K562 (cell line): Measurements from ENCODE around the gene SCUBE1. TPM values are rescaled to one million over a fixed set of nuclear protein-coding genes. Genes with fewer than 3 reads are reported as not detected.

Experiments
- ATAC-seq: fragments of 200-7000 bp; cut with Tn5 transposase; 3 replicates; pipeline ENCODE4 v1.9.1; 2020; ENCODE audit warnings: moderate library complexity
- BruUV-seq: library from RNA; stranded (reverse); fragments of 400-500 nt; replicated peaks from 2 replicates; lab custom pipeline; 2021; lab: Mats Ljungman, UMichigan
- CTCF ChIA-PET: fragments of 300-600 bp; formaldehyde crosslinking; extraction: SDS; loops from one replicate; lab custom pipeline; 2021; ENCODE audit warnings: low intra/inter-chr PET ratio; lab: Yijun Ruan, JAX
- POLR2A ChIA-PET: fragments of 300-600, 350-650 bp; sonication (Branson Sonifier 250); formaldehyde crosslinking; extraction: SDS; loops from one replicate; lab custom pipeline; 2021; ENCODE audit warnings: antibody characterized with exemption, inconsistent platforms; lab: Yijun Ruan, JAX
- DNase-seq, 4 experiments: peaks; one replicate each; pipeline versions ENCODE4 v3.0.0 to v3.0.0-alpha.2; 2011 to 2018; ENCODE audit warnings: low spot score in 3 of 4, mixed read lengths in 3 of 4; ENCODE audit errors: extremely low read depth in 1 of 4
- FAIRE-seq: peaks from 2 replicates; lab custom pipeline; 2011; peaks lifted over from hg19 to GRCh38; lab: Jason Lieb, UNC
- H2AFZ ChIP-seq: 2 replicates; pipeline ENCODE4 v1.6.0; 2011; ENCODE audit warnings: low read depth, low read length, control low read depth, inconsistent platforms
- H3K27ac ChIP-seq: fragments of 200-600 bp; 3 replicates; pipeline ENCODE4 v1.8.0; 2011; ENCODE audit warnings: low read depth, mild to moderate bottlenecking, control low read depth, inconsistent platforms, low read length, moderate library complexity, mixed read lengths; ENCODE audit errors: extremely low read depth
- H3K27me3 ChIP-seq, 2 experiments: fragments of 300-600 bp in 1 of 2; 2 replicates in 1 of 2; 3 replicates in 1 of 2; pipeline versions ENCODE4 v1.6.0 to v1.8.0; 2011; ENCODE audit warnings: inconsistent platforms in 2 of 2, low read length in 2 of 2, mild to moderate bottlenecking in 1 of 2, mixed read lengths in 1 of 2, moderate library complexity in 1 of 2; ENCODE audit not compliant: control insufficient read depth in 2 of 2, insufficient read depth in 2 of 2
- H3K36me3 ChIP-seq: fragments of 300-600 bp; 3 replicates; pipeline ENCODE4 v1.8.0; 2011; ENCODE audit warnings: mild to moderate bottlenecking, low read length, inconsistent platforms; ENCODE audit not compliant: control insufficient read depth, insufficient read depth
- H3K4me1 ChIP-seq, 2 experiments: fragments of 200-600 bp in 1 of 2; replicated peaks in 1 of 2; 2 replicates in 1 of 2; 3 replicates in 1 of 2; pipeline versions ENCODE4 v1.5.1 to v1.8.0; 2011; ENCODE audit warnings: inconsistent platforms in 2 of 2, low read length in 2 of 2, mild to moderate bottlenecking in 1 of 2, mixed read lengths in 1 of 2, moderate library complexity in 1 of 2; ENCODE audit not compliant: control insufficient read depth in 2 of 2, insufficient read depth in 2 of 2
- H3K4me2 ChIP-seq: 2 replicates; pipeline ENCODE4 v1.6.1; 2011; ENCODE audit warnings: low read length, control low read depth, inconsistent platforms, mixed read lengths; ENCODE audit not compliant: insufficient read depth
- H3K4me3 ChIP-seq: fragments of 200-600 bp; sonication (generic), shearing (Covaris generic); 2 replicates; pipeline ENCODE4 v1.5.1; 2016; ENCODE audit warnings: control low read depth, inconsistent platforms
- H3K79me2 ChIP-seq: fragments of 200-600 bp; 3 replicates; pipeline ENCODE4 v1.8.0; 2011; ENCODE audit warnings: low read length, inconsistent platforms; ENCODE audit not compliant: control insufficient read depth, insufficient read depth
- H3K9ac ChIP-seq, 2 experiments: 2 replicates each; pipeline versions ENCODE4 v1.6.0 to v1.6.1; 2011; ENCODE audit warnings: low read depth in 2 of 2, low read length in 2 of 2, control low read depth in 1 of 2, inconsistent platforms in 1 of 2, mild to moderate bottlenecking in 1 of 2, mixed read lengths in 1 of 2; ENCODE audit not compliant: insufficient read depth in 1 of 2
- H3K9me1 ChIP-seq: one replicate; pipeline ENCODE4 v1.6.0; 2011; ENCODE audit warnings: inconsistent platforms, mild to moderate bottlenecking, low read length, moderate library complexity; ENCODE audit not compliant: control insufficient read depth, insufficient read depth
- H3K9me3 ChIP-seq: replicated peaks from 2 replicates; pipeline ENCODE4 v1.5.1; 2011; ENCODE audit warnings: low read depth, low read length, inconsistent platforms; ENCODE audit not compliant: control insufficient read depth, insufficient read depth
- H4K20me1 ChIP-seq: replicated peaks from 2 replicates; pipeline ENCODE4 v1.6.1; 2011; ENCODE audit warnings: low read length, inconsistent platforms, mixed read lengths; ENCODE audit not compliant: control insufficient read depth, insufficient read depth
- EZH2 ChIP-seq: IDR thresholded peaks from 2 replicates; pipeline ENCODE4 v1.6.1; 2012; ENCODE audit warnings: low read depth, mild to moderate bottlenecking, inconsistent platforms, low read length, borderline replicate concordance
- NCOR1 ChIP-seq: fragments of 450-650 bp; IDR thresholded peaks from 2 replicates; pipeline ENCODE4 v1.6.1; 2016; ENCODE audit warnings: mild to moderate bottlenecking, moderate library complexity
- ZNF239 ChIP-seq: fragments of 250-450 bp; sonication (Bioruptor Pico); IDR thresholded peaks from 2 replicates; pipeline ENCODE4 v1.4.0; 2020; ENCODE audit warnings: mild to moderate bottlenecking
- ZNF311 ChIP-seq: fragments of 250-450 bp; sonication (Bioruptor Pico); IDR thresholded peaks from 2 replicates; pipeline ENCODE4 v1.4.0; 2020; ENCODE audit warnings: mild to moderate bottlenecking, moderate library complexity
- ZNF583 ChIP-seq: fragments of 250-450 bp; sonication (Bioruptor Pico); IDR thresholded peaks from 2 replicates; pipeline ENCODE4 v1.4.0; 2020
- ZZZ3 ChIP-seq: fragments of 450-650 bp; IDR thresholded peaks from 2 replicates; pipeline ENCODE4 v1.6.1; 2016; ENCODE audit warnings: antibody characterized with exemption, mild to moderate bottlenecking, moderate library complexity
- WGBS: fragments of 100-300 bp; shearing (Covaris generic); methylation state at CpG from one replicate; pipeline ENCODE4 v1.1.6; 2016; ENCODE audit warnings: low coverage, mixed read lengths; ENCODE audit not compliant: insufficient coverage; ENCODE audit errors: missing lambda C conversion rate; 5-methylcytosine and 5-hydroxymethylcytosine counted together
- in situ Hi-C: fragments of 300-500 bp; cut with MboI; formaldehyde crosslinking; loops from 4 replicates; pipeline ENCODE4 v1.15.0; 2018; ENCODE audit warnings: inconsistent platforms, mixed read lengths
- intact Hi-C: fragments of 100-400 bp; cut with micrococcal nuclease; formaldehyde crosslinking; loops from 2 replicates; pipeline ENCODE4 v1.14.2; 2022
- polyA plus RNA-seq, 8 experiments: library from polyadenylated mRNA; depleted of rRNA in 4 of 8; stranded (reverse) in 5 of 8; unstranded in 3 of 8; fragments of >200 nt; fragmentation: Nextera tagmentation in 2 of 8; fragmentation: Illumina TruSeq in 1 of 8; extraction: Ambion mirVana in 2 of 8; extraction: Trizol in 1 of 8; gene quantifications; 2 replicates each; pipeline versions ENCODE4 v1.2.1 to v1.2.3, GENCODE V29; 2011 to 2014; ENCODE audit warnings: inconsistent platforms in 1 of 8, missing spikeins in 1 of 8
- total RNA-seq, 7 experiments: library from RNA; depleted of rRNA in 6 of 7; stranded (reverse); fragments of >200 nt in 6 of 7; fragmentation: Illumina TruSeq in 2 of 7; extraction: Trizol in 2 of 7; gene quantifications; 2 replicates each; pipeline versions ENCODE4 v1.2.1 to v1.2.3, GENCODE V29; 2011 to 2021; ENCODE audit warnings: low replicate concordance in 1 of 7
- TF ChIP-seq, protein P1 (sequence below): fragments of 250-450 bp; sonication (Bioruptor Pico); IDR thresholded peaks from 2 replicates; pipeline ENCODE4 v1.9.0; 2021; ENCODE audit warnings: mild to moderate bottlenecking
- TF ChIP-seq, protein P2 (sequence below), 3 experiments: fragments of 200-800 bp in 1 of 3; sonication (Bioruptor generic) in 1 of 3; sonication (generic) in 1 of 3; formaldehyde crosslinking in 1 of 3; IDR thresholded peaks; 2 replicates each; pipeline versions ENCODE4 v1.6.1 to v1.8.0; 2016 to 2022; ENCODE audit warnings: mild to moderate bottlenecking in 2 of 3, missing compliant biosample characterization in 2 of 3, missing genetic modification characterization in 2 of 3, missing genetic modification reagents in 1 of 3
- TF ChIP-seq, protein P3 (sequence below): sonication (generic); formaldehyde crosslinking; IDR thresholded peaks from 2 replicates; pipeline ENCODE4 v1.8.0; 2022; ENCODE audit warnings: mild to moderate bottlenecking, missing genetic modification reagents

SCUBE1 gene
- total and polyA plus RNA-seq, 9 of the 15 experiments (the other 6 are each of a cell fraction or from before 2014, with no cell fraction given) = 0.03 to 0.47 (median 0.29) TPM; not detected in 6

DNA sequence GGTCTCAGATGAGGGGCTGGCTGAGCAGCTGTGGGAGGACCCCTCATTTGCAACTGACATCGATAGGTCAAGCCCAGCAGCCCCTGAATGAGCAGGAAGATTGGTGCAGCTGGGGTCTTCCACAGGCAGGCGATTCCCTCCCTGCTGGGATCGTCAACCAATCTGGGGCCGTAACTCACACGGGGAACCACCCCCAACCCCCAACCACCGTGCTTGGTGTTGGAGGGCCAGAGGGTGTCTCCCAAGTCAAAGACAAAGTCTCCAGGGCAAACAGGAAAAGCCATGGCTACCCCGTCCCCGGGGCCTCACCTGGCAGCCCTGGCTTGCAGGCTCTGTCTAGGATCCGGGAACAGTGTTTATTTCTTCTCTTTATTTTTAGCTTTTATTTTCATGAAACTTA, 26.9 kb upstream of the SCUBE1 start:
- FAIRE-seq (no peak), ATAC-seq (no peak), DNase-seq (no peak)
- Histone ChIP-seq H3K4me3 (no peak overlapping the region), H3K36me3 (no peaks in the 10 kb centered on the region), H2AFZ (no peak overlapping the region), H3K9me1 (no peaks in the 10 kb centered on the region), H3K79me2 (no peaks in the 10 kb centered on the region), H3K4me1 (no peaks in the 10 kb centered on the region), H3K9ac (no peak overlapping the region), H4K20me1 (no peaks in the 10 kb centered on the region), H3K27me3 (no peaks in the 10 kb centered on the region; a peak in 1 of 5 replicates), H3K9me3 (no peaks in the 10 kb centered on the region), H3K4me2 (no peak overlapping the region), H3K27ac (no peak overlapping the region)
- intact Hi-C loops (no loop called here), in situ Hi-C loops (loop anchor here (10.0 kb wide), 1 partner anchor 95 kb away; no protein-coding TSS in a partner anchor)
- no TSS peak for BruUV-seq
- CTCF ChIA-PET = no interaction called here
- 3% methylated on average over 9 of the region's 9 CpGs for WGBS
- POLR2A ChIA-PET = no interaction called here
- no peak for TF ChIP-seq ZNF311
- TF ChIP-seq, protein P1, sequence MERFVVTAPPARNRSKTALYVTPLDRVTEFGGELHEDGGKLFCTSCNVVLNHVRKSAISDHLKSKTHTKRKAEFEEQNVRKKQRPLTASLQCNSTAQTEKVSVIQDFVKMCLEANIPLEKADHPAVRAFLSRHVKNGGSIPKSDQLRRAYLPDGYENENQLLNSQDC (CRISPR knock-in tag) = no peak

DNA sequence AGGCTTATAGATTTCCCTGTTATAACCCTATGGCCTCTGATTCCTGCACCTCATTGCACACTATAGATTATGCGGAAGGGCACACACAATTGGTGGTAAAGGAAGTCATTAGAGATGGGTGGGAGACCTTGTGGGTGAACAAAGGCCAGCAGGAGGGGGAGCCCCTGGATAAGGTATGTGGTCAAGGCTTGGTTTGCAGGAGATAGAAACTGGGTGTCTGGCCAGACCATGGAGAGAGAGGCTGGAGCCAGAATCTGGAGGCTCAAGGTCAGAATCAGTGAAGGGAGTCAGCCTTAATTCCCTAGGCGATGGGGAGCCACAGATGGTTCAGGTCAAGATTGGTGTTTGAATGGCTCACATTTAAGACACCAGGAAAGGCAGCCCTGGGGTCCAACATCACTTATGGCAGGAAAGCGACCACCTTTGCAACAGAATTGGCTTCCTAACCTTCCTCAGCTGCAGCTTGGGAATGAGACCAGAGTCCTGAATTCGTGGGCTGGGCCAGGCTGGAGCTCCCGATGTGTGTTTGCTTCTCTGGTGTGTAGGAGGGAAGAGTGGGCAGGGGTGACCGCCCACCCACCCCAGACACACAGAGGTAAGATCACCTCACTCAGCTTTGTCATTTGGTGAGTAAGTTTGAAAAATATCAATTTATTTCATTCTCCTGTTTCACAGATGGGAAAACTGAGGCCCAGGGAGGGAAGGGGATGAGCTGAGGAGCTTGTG, 22.7 kb upstream of the SCUBE1 start:
- ChIA-PET CTCF (no interaction called here), POLR2A (interaction anchor here (0.8 kb wide), 1 partner anchor 539 kb away, joined by 3 read pairs; no protein-coding TSS in a partner anchor)
- no peak overlapping the region for H3K27ac ChIP-seq
- H3K27me3 ChIP-seq = peaks cover 0 to 5% of the 10 kb centered on the region in 2 experiments; a peak in 1 of 5 replicates
- H3K9me1 ChIP-seq = no peaks in the 10 kb centered on the region
- no peak for DNase-seq
- H2AFZ ChIP-seq = no peak overlapping the region
- no peaks in the 10 kb centered on the region for H3K4me1 ChIP-seq
- WGBS = 8% methylated on average over 6 of the region's 6 CpGs
- ATAC-seq = no peak
- intact Hi-C loops (no loop called here), in situ Hi-C loops (no loop called here)
- H3K4me2 ChIP-seq = no peak overlapping the region
- no peaks in the 10 kb centered on the region for H3K9me3 ChIP-seq
- no peaks in the 10 kb centered on the region for H3K79me2 ChIP-seq
- no peaks in the 10 kb centered on the region for H3K36me3 ChIP-seq
- no peaks in the 10 kb centered on the region for H4K20me1 ChIP-seq
- no peak overlapping the region for H3K4me3 ChIP-seq
- no TSS peak for BruUV-seq
- FAIRE-seq = no peak
- no peak overlapping the region for H3K9ac ChIP-seq
- TF ChIP-seq ZZZ3 (no peak), EZH2 (no peak), ZNF239 (CRISPR knock-in tag) (no peak), ZNF583 (CRISPR knock-in tag) (no peak), NCOR1 (no peak)
- TF ChIP-seq, protein P2, sequence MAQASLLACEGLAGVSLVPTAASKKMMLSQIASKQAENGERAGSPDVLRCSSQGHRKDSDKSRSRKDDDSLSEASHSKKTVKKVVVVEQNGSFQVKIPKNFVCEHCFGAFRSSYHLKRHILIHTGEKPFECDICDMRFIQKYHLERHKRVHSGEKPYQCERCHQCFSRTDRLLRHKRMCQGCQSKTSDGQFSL (CRISPR knock-in tag; IDR thresholded peaks at IDR 0.05) = no peak
- TF ChIP-seq, protein P2 (tag; IDR thresholded peaks at IDR 0.05) = no peak
- TF ChIP-seq, protein P3, sequence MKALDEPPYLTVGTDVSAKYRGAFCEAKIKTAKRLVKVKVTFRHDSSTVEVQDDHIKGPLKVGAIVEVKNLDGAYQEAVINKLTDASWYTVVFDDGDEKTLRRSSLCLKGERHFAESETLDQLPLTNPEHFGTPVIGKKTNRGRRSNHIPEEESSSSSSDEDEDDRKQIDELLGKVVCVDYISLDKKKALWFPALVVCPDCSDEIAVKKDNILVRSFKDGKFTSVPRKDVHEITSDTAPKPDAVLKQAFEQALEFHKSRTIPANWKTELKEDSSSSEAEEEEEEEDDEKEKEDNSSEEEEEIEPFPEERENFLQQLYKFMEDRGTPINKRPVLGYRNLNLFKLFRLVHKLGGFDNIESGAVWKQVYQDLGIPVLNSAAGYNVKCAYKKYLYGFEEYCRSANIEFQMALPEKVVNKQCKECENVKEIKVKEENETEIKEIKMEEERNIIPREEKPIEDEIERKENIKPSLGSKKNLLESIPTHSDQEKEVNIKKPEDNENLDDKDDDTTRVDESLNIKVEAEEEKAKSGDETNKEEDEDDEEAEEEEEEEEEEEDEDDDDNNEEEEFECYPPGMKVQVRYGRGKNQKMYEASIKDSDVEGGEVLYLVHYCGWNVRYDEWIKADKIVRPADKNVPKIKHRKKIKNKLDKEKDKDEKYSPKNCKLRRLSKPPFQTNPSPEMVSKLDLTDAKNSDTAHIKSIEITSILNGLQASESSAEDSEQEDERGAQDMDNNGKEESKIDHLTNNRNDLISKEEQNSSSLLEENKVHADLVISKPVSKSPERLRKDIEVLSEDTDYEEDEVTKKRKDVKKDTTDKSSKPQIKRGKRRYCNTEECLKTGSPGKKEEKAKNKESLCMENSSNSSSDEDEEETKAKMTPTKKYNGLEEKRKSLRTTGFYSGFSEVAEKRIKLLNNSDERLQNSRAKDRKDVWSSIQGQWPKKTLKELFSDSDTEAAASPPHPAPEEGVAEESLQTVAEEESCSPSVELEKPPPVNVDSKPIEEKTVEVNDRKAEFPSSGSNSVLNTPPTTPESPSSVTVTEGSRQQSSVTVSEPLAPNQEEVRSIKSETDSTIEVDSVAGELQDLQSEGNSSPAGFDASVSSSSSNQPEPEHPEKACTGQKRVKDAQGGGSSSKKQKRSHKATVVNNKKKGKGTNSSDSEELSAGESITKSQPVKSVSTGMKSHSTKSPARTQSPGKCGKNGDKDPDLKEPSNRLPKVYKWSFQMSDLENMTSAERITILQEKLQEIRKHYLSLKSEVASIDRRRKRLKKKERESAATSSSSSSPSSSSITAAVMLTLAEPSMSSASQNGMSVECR (CRISPR knock-in tag) = no peak
